GM21737 (cell line): Measurements from ENCODE around the gene JAG1.
"Not testable (repeated sequence)": the region's sequence is repeated elsewhere in the genome, so short reads cannot be mapped to it uniquely, and the experiment has no call there.

Source experiments
- ATAC-seq: cut with Tn5 transposase; IDR thresholded peaks from one replicate; pipeline ENCODE4 v1.9.1; 2021; ENCODE audit warnings: mild to moderate bottlenecking, moderate library complexity; ENCODE audit not compliant: unreplicated experiment

The JAG1 gene

DNA sequence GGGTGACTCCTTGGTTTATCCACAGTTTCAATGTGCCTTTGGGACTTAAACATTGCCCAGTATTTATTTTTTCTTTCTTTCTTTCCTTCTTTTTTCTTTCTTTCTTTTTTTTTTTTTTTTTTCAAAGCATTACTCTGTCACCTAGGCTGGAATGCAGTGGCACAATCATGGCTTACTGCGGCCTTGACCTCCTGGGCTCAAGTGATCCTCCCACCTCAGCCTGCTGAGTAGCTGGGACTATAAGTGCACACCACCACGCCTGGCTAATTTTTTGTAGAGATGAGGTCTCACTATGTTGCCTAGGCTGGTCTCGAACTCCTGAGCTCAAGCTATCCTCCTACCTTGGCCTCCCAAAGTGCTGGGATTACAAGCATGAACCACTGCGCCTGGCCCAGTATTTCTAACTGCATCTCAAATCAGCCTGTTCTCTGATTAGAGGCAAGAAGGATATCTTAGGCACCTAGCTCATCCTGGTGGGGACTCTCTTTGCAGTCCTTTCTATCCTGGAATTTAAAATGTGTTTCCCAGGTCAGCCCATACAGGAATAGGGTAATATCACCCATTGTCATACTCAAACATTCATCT, 56.2 kb downstream of the JAG1 start:
- not testable (repeated sequence) for ATAC-seq

DNA sequence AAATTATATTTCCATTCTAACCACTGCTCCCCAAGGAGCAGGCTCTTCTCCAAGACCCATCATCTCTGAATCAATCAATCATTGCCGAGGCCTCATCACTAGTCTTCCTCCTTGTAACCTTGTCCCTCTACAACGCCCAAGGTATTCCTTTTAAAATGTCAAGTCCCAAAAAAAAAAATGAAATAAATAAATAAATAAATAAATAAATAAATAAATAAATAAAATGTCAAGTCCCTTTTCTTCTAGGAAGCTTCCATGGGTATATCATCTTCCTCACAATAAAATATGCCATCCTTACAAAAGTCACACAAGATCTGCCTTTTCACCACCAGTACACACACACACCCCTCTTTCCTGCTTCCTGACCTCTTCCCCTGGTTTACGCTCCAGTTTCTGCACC, 57.6 kb downstream of the JAG1 start:
- ATAC-seq, result no peak

DNA sequence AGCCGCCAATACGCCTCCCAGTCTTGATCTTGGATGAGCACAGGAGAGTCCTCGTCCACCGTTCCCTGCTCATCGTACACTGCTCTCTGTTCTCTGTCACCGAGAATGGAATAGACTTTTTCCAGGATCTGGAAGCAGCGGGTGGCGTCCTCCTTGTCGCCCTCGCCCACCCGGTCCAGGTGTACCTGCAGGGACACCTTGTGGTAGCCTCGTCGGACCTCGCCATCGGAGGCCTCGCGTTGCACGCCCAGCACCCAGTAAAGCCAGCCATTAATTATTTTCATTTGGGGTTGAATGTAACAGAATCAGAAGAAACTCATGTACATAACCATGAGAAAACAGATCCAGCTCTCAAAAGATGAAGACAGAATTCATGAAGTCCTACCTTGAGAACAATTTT, 59.9 kb downstream of the JAG1 start:
- no peak for ATAC-seq

DNA sequence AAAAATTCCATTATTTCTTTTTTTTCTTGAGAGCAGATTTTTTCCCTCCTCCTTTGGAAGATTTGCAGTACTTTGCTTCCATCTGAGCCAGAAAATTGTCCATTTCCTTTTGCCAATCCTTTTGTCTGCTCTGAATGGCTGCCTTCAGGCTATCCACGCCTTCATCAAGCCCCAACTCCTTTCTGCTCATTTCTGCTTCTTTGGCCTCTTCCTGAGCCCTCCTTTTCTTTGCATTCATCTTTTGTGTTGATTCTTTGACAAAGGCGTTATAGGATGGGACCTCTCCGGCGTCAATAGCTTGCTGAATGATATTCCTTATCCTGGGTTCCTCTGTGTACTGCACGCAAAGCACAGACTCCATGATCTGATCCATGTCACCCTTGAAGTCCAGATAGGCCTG, 60.4 kb downstream of the JAG1 start:
- ATAC-seq, result not testable (repeated sequence)

DNA sequence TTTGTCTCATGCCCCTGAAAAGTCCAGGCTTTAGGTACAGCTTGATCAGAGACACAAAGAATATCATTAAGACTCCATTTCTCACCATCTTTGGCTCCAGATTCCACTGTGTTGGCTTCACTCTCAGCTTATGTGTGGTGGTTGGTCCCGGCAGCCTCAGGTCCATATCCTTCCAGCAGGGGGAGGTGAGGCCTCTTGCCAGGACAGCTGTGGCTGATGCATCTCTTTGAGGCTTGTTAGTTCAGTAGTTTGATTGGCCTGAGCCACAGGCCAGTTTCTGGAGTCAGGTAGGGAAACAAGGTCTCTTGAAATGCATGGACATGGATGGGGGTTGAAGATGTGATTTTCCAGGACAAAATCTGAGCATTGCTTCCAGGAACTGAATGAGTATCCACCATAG, 62.4 kb downstream of the JAG1 start:
- no peak for ATAC-seq

DNA sequence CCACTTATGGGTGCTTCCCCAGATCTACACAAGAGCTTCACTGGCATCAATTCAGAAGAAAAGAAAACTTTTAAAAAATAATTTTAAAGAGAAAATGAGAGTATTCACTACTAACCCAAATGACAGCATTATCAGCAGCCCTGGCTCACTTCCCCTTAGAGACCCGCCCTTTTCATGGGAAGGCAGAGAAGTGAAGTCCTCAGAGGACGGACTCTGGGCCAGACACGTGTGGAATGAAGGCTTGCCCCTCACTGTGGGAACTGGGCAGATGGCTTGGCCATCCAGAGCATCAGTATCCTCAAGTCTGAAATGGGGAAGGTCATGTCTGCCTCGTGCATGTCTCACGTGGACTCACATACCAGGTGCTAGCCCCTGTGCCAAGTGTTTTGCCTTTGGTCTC, 63.5 kb downstream of the JAG1 start:
- ATAC-seq, result no peak

DNA sequence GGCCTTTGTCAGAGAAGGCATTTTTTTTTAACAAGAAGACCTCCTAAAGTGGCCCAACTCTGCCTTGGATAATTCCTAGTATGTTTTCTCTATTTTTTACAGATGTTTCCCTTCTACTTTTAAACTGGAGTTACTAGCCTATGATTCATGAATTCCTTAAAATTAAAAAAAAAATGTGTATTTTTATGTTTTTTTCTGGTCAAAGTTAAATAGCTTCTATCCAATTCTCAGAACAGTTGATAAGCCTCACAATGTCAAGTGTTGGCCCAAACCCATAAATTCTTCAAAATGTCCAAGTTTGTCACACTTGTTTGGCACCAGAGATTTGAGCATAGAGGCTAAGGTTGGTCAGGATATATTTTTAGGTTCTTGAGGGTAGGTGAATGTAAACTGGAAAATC, 64.0 kb downstream of the JAG1 start:
- no peak for ATAC-seq

DNA sequence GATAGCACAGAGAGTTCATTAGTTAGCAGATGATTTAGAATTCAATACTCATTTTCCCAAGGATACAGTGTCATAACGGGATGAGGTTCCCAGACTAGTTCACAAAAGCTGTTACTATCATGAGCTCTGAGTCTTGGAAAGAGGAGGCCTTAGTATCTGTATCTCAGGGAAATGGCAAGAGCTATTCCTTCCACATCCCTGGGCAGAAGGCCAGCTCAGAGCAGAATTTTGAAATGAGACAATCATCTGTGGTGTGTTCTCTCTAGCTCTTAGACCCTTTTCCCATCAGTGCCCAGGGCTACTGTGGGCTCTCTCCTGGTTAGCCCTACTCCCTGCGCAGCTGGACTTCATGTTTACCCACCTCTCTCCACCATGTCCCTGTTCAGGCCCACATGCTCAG, 64.5 kb downstream of the JAG1 start:
- no peak for ATAC-seq

DNA sequence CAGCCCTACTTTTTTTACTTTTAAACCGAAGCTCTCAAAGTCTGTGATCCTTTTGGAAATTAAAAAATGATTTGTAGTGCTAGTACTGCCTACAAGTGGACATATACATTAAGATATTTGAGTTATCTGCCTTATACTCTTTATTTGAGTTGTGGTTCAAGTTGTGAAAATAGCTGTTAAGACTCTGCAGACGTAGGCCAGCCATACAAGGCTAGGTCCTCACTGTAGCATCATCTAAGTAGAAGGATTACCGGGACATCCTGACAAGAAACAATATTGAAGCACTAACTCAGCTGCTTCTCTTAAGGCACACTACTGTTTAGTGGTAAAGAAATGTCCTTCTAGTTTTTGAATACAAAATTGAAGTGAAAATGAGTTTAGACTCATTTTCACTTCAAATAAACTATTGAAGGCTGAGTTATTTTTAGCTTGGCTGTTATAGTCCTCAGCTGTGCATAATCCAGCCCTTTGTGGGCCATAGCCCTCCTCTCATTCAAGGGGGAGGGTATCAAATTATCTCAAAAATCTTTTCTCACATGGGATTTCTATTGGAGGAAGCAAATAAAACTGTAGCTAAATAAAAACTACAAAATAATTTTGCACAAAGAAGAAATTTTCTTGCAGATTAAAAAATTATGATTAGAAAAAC, 68.1 kb downstream of the JAG1 start:
- ATAC-seq, result no peak

DNA sequence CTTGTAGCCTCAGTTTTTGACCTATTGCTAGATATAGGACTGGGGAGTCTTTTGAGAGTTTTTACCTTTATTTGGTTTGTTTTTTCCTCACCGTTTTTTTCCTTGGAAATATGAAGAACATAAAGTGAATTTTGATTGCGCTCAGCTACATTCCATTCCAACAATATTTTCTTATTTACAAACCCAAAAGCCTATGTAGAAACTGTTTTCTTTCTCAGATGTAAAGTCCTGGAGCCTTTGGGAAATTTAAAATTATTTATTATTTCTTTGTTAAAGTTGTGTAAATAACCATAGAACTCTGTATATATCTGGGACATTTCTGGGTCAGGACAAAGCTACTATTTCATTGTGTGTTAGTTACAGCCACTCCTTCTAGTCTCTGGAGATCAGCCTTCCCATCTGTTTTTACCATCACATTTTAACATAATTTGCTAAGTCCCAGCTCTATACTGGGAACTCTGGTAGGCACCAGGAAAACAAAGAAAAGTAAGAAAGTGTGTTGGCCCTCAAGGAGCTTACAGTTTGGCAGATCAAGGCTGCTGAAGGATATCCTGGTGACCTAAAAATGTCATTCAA, 68.8 kb downstream of the JAG1 start:
- ATAC-seq, result no peak

DNA sequence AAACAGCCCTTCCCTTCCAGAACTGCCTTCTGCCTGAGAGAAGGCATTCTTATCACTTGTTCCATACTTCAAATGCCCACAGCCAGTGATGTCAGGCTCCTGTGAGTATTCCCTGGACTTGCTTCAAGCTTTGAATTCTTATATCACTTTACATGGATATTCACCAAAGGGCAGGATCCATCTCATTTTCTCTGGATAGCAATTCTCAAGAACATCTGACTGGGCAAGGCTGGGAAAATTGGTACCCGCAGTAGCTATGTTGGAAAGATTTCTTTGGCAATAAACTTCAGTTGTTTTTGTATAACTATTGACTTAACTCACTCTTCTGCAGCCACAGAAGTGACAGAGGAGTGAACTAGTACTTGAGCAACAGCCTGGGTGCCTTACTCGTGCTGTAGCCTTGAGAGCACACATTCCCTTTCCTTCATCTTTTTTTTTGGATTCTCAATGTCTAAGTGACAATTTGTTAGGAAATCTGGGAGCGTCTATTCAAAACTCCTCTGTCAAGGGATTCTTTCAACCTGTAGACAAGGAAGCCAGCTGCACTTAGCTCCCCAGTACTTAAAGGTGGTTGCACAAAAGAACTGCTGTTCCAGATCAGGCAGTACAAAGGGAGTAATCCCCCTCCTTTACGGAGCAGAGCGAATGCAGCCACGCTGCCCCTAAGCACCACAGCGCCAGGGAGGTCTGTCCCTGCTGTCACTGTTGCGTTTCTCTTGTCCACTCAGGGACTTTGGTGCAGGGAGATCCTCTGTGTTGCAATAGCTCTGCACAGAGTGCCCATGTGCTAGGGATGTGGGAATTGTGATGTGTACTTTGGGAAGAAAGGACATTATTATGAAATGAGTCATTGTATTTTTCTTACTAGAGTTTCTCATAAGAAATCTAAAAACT, 69.6 kb downstream of the JAG1 start:
- no peak for ATAC-seq

DNA sequence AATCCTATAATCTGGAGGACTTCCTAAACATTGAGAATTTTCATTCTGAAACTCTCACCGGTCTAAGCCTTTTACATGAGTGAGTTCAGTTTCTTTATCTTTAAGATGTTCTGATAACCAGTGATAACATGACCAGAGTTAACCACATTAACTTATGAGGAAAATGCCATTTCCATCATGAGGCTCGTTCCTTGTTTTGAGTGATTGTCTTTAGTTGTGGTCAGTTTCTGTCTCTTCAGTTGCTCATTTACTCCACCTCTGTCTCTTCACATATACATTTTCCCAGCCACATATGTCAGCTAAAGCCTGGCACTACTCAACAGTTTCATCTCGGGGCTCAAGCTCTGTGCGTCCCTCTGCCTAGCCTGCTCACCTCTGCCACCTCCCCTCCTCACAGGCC, 70.4 kb downstream of the JAG1 start:
- no peak for ATAC-seq

DNA sequence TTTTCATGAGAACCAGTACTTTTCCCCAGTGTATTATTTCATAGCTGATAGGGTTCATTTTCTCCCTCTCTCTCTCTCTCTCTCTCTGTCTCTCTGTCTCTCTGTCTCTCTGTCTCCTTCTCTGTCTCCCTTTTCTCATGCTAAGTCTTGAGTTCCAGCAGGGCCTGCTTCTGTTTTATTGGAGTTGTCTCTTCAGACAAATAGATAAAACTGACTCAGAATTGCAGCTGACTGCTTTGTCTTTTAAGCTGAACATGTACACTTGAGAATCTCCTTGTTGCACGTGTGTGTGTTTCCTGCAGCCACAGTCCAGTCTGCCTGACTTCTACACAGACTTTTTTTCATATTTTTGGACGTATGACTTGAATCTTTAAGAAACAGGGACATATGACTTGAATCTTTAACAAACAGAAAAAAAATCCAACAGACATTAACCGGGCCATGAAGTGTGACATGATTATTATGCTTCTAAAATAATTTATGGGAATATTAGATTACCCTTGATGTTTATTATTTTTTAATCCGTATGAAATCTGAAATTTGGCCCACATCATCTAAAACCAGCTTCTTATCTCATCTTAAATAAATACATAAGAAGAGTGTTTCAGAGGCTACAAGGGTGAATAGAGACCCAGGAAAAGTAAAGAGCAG, 71.5 kb downstream of the JAG1 start:
- ATAC-seq, result no peak

DNA sequence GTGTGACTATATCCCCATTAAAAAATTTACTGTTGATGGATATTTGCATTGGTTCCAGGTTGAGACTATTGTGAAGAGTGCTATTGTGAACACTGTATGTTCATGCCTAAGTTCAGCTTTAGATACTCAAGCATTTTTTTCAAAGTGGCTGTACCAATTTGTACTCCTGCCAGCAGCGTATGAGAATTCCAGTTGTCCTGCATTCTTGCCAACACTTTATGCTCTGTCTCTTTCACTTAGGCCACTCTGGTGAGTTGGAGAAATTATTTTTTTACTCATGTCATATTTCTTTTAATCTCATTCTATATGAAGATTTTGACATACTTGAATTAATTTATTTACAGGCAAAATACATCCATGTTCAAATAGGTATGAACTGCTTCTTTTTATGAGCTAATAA, 76.2 kb downstream of the JAG1 start:
- ATAC-seq, result no peak

DNA sequence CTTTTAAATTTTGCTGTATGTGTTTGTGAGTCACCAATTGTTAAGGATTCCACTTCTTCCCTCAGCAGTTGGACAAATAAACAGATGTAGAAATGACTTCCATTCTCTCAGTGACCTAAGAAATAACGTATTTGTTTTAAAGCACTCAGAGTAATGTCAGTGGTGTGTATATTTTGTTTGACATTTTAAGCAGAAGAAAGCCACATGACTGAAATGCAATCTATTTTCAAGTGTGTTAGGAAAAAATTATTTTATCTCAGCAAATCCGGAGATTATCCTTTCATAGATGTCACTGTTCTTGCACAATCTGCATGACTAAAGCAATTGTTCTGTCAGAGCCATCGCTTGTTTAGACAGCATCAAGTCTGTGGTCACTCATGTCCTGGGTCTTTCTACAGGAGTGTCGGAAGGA, 77.1 kb downstream of the JAG1 start:
- no peak for ATAC-seq

DNA sequence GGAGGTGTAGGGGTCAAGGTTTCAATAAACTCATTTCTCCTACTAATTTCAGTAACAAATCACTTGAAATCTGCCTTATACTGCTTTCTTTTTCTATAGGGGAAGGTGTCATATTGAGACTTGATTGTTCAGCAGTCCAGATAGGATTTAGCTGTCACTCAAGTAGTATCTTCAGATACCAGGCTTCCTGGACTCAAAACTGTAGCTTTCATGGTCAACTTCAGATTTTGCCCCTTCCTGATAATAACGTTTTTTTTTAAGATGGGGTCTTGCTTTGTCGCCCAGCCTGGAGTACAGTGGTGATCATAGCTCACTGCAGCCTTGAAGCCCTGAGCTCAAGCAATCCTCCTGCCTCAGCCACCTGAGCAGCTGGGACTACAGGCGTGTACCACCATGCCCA, 77.8 kb downstream of the JAG1 start:
- ATAC-seq, result no peak

DNA sequence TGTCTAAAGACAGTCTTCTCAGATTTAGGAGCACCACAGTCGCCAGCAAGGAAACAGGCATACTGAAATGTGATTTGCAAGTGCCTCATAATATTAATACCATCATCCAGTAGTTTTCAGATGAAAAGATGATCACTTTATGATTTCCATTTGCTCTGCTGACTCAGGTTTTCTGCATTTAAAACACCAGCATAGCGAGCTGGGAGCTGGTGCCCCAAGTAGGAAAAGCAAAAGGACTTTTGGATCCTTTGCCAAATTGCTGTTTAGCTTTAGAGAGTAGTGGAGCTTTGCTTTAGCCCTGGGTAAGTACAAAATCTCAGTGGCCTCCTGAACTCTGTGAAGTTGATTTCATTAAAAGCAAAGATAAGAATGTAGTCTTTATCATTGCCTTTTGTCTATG, 78.5 kb downstream of the JAG1 start:
- no peak for ATAC-seq

DNA sequence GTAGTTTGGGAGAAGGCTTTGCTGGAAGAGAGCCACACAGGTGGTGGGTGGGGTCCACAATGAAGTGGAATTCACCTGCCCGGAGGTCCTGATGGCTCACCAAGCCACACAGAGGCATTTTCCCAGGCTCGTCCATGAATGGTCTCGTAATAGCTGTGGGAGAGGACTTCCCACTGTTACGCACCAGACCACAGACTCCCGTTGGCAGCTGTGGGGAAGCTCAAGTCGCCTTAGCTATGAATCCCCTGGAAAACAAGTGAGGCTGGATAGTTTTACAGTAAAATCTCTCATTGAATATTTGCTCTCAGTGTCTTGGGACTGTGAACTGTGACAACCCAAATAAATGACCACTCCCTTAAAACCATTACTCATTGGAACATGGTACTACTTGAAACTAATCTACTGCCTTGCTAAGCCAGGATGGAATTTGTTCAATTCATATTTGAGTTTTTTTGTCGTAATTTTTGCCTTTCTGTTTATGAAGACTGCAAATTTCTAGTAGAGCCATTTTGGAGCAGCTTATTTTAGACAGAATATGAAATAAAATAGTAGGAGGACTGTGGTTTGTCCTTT, 79.4 kb downstream of the JAG1 start:
- no peak for ATAC-seq

DNA sequence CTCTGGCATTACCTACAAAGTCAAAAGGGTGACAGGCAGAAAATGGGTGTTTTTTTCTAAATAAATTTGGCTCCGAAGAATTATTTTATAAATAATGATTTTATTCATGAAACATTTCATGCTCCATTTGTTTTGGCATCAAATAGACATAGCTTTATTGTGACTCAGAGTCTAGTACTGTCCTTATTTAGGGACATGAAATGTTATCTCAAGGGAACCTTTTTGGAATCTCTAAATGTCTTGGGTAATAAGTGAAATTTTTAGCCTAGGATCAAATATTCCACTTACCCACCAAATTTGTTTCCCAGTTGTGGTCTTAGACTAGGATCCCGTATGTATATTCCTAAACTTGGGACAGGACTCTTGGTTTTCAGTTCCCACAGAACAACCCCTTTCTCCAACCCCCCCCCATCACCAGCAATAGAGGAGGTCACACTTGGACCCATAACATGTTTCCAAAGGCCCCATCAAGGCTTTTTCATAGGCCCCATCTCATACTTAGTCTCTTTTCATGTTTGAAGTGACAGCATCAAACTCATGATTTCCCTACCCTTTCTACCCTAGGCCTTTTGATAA, 81.8 kb downstream of the JAG1 start:
- no peak for ATAC-seq

DNA sequence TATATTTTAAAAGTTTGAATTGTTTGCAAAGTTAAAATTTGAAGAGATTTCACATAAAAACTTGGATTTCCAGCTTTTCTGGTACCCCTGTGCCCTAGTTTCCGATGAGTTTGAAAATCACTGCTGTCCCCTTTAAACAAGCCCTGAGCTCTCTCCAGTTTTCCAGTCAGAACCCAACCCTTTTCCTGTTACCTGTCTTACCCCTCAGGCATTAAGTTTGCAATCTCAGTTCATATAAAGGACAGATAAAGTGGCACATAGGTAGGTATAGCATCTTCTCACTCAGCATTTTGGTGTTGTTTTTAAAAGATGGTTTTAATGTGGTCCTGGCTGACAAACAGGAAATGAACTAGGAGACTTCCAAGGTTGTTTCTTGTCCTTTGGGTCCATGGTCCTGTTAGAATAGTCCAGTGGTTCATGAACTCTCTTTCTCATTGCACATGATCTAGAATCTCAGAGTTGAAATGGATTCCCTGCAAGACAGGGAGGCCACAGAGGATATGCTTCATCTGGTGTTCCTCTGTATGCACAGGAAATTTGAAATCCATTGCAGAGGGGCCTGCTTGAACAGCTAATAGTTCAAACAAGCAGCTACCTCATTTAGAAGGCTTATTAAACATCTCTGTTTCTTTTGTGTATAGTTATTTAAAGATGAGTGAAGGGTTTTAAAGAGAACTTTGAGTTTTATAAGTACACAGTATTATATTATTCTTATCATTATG, 82.7 kb downstream of the JAG1 start:
- no peak for ATAC-seq
